Muscle layer of duodenum (tissue), 2 donors: ENCODE results near the gene RNF31.

Experiments
- H3K27ac ChIP-seq: one replicate; pipeline ENCODE4 v1.7.0; 2013; ENCODE audit warnings: mild to moderate bottlenecking, low read length
- H3K27me3 ChIP-seq: one replicate; pipeline ENCODE4 v1.7.0; 2013; ENCODE audit warnings: low read depth, mild to moderate bottlenecking, control low read depth, low read length
- H3K36me3 ChIP-seq, 2 donors: one replicate each; pipeline ENCODE4 v1.7.0; 2013; ENCODE audit warnings: low read length in 2 of 2, control low read depth in 1 of 2, mild to moderate bottlenecking in 1 of 2; ENCODE audit not compliant: insufficient read depth in 2 of 2, control insufficient read depth in 1 of 2
- H3K4me1 ChIP-seq, 2 donors: one replicate each; pipeline ENCODE4 v1.7.0; 2013; ENCODE audit warnings: low read length in 2 of 2, mild to moderate bottlenecking in 2 of 2, control low read depth in 1 of 2, moderate library complexity in 1 of 2; ENCODE audit not compliant: insufficient read depth in 2 of 2, control insufficient read depth in 1 of 2
- H3K4me3 ChIP-seq, 2 donors: one replicate each; pipeline ENCODE4 v1.7.0; 2013; ENCODE audit warnings: low read length in 2 of 2, low read depth in 1 of 2, mild to moderate bottlenecking in 1 of 2
- H3K9me3 ChIP-seq, 2 donors: one replicate each; pipeline ENCODE4 v1.7.0; 2013; ENCODE audit warnings: low read length in 2 of 2, control low read depth in 1 of 2, mild to moderate bottlenecking in 1 of 2; ENCODE audit not compliant: control insufficient read depth in 1 of 2
- donor health status: healthy.

Gene RNF31

DNA sequence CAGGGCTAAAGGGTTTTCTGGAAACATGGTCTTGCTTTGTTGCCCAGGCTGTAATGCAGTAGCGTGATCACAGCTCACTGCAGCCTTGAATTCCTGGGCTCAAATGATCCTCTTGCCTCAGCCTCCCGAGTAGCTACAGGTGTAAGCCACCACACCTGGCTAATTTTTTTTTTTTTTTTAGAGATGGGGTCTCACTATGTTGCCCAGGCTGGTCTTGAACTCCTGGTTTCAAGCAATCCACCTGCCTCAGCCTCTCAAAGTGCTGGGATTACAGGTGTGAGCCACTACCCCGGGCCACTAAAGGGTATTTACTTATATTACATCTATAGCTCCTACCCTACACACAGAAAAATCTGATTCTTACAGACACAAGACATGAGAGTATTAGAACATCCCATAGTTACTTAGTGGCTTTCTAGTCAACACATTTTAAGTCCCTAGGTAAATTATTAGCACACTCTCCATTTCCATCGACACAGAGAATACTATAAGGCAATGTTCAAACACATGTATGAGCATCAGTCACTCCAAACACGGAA is 38.9 kb upstream of the RNF31 start:
- Histone ChIP-seq H3K27ac (peak overlapping the region; percentile 10), H3K4me1 (peaks cover 7 to 9% of the 10 kb centered on the region in 2 donors), H3K9me3 (no peaks in the 10 kb centered on the region), H3K36me3 (peaks cover 2 to 6% of the 10 kb centered on the region in 2 donors), H3K27me3 (no peaks in the 10 kb centered on the region), H3K4me3 (no peak overlapping the region)

DNA sequence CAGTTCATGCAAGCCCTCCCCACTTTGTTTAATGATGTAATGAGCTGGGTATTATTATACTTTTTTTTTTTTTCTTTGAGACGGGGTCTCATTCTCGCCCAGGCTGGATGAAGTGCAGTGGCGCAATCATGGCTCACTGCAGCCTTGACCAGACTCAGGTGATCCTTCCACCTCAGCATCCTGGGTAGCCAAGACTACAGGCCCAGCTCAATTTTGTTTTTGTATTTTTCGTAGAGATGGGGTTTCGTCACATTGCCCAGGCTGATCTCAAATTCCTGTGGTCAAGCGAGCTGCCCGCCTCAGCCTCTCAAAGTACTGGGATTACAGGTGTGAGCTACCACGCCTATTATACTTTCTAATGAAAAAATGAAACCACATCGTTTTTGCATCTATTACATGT is 37.2 kb upstream of the RNF31 start:
- Histone ChIP-seq H3K27ac (no peak overlapping the region), H3K27me3 (no peaks in the 10 kb centered on the region), H3K4me1 (peaks cover 11 to 12% of the 10 kb centered on the region in 2 donors), H3K4me3 (no peak overlapping the region), H3K36me3 (peaks cover 0 to 12% of the 10 kb centered on the region in 2 donors), H3K9me3 (no peaks in the 10 kb centered on the region)

DNA sequence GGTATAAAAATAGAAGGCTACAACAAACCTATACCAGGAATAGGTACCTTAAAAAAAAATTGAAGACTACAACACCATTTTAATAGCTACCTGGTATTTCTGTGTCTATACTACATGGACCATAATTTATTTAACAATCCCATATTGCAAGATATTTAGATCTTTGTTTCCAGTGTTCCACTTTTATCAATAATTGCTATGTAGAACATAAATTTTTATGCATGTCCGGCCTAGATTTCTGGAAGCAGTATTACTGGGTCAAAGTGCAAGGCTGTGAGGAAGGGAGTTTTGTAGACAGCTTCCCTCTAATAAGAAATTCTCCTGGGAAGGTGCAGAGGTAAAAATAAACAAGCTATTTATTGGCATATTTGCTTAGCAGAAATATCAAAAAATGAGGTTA is 36.8 kb upstream of the RNF31 start:
- no peaks in the 10 kb centered on the region for H3K27me3 ChIP-seq
- peaks cover 12 to 14% of the 10 kb centered on the region in 2 donors for H3K4me1 ChIP-seq
- H3K27ac ChIP-seq = no peak overlapping the region
- no peak overlapping the region for H3K4me3 ChIP-seq
- no peaks in the 10 kb centered on the region for H3K9me3 ChIP-seq
- peaks cover 0 to 12% of the 10 kb centered on the region in 2 donors for H3K36me3 ChIP-seq

DNA sequence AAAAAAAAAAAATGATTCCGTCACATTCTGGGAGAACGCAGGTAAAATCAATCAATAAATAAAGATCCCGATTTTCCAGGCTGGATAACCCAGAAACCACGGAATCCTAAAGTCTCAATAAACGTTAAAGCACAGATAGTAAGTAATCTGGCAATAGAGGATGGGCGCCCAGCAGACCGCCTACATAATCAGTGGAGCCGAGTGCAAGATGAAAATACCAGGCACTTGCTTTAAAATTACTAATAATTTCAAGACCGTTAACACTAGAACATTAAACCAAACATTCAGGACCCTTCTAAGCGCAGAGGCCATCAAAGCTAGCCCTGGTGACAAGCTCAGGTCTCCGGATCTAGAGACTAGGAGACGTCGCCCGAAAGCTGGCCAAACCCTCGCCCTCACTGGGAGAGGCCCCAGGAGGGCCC is 33.9 kb upstream of the RNF31 start:
- H3K36me3 ChIP-seq = peaks cover 12 to 25% of the 10 kb centered on the region in 2 donors
- peaks cover 23 to 25% of the 10 kb centered on the region in 2 donors for H3K4me1 ChIP-seq
- peak overlapping the region; percentile 100 for H3K27ac ChIP-seq
- no peaks in the 10 kb centered on the region for H3K9me3 ChIP-seq
- no peaks in the 10 kb centered on the region for H3K27me3 ChIP-seq
- peak overlapping the region; percentile 87 to 89 for H3K4me3 ChIP-seq

DNA sequence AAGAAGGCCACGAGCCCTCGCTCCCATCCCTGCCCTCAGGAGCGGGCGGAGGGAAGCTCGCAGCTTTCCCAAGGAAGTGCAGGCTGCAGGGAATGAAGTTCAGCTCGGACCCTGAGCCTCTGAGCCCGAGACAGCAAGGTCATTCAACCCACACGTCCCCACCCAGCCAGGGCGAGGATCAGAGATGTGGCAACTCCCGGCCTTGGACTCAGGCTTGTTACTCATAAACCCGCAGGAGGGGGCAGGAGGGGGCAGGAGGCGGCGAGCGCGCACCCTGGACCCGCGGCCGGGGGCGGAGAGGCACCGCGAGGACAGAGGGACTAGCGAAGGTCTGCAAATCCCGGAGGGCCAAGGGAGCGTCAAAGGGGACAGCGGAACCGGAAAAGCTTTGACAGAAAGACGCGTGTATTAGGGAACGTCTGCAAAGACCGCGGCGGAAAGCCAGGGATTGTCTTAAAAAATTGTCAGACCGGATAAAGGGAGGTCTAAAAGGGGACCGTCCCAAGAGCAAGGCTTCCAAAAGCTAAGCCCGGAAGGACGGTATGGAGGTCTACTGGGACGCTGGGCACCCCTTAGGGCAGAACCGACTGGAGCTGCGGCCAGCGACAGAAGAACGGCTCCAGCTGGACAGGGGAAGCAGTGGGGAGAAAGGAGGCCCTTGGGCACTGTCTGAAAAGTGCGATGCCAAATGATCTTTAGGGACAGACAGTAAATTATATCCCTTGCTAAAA is 33.3 kb upstream of the RNF31 start:
- H3K27ac ChIP-seq = peak overlapping the region; percentile 100

DNA sequence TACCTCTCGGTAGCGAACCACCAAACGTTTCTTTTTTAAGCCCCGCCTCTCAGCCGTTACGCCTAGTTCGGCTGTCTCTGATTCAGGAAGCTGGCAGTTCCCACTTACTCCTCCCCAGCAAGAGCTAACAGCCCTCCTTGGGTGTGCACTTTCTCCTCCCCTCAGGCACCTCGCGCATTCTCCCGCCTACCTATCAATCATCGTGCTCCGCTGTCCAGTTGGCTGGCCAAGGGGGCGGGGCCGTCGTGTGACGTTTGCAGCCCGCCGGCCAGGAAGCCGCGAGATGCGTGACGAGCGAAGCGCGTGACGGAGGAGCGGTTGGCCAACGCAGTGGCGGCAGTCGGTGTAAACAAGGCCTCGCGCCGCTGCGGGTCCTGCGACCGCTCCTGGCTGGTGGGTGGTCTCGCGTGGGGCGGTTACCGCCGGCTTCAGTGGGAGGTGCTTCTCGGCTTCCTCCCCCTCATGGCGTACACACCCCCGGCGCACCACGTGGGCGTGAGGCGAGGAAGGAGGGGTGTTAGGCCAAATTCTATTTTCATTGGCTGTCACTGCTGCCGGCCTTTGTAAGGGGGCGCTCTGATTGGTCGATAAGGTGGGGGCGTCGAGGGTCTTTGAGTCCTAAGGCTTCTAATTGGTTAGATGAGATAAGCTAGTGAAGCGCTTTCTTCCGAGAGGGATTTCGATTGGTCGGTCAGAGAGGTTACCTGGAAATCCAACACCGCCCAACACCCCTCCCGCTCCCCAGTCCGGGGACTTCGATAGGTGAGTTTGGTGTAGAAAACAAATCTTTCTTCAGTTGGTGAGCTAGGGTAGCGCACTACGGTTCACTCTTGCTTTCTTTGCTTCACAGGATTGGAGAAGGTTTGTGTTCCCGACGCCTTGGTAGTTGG is 32.5 kb upstream of the RNF31 start, which contains the start of the genes DCAF11 and NRL:
DCAF11 (plus strand) TSS at position 246 of the 890 bp plus-strand sequence. CDS start 818 bp downstream, outside the sequence.
NRL (minus strand) TSS at position 418 of the 890 bp plus-strand sequence. CDS start 32,101 bp downstream, outside the sequence.
- H3K9me3 ChIP-seq = no peaks in the 10 kb centered on the region
- no peaks in the 10 kb centered on the region for H3K27me3 ChIP-seq
- H3K27ac ChIP-seq = peak within 1 kb of the TSS; percentile 100
- peaks cover 15 to 21% of the 10 kb centered on the region in 2 donors for H3K4me1 ChIP-seq
- peak within 1 kb of the TSS; percentile 87 to 89 for H3K4me3 ChIP-seq
- H3K36me3 ChIP-seq = peaks cover 26 to 39% of the 10 kb centered on the region in 2 donors

More for the DNA sequence above, 33.3 kb upstream of the RNF31 start:
- H3K9me3 ChIP-seq = no peaks in the 10 kb centered on the region
- H3K4me3 ChIP-seq = peak overlapping the region; percentile 87 to 89
- peaks cover 18 to 31% of the 10 kb centered on the region in 2 donors for H3K36me3 ChIP-seq
- no peaks in the 10 kb centered on the region for H3K27me3 ChIP-seq
- peaks cover 18 to 21% of the 10 kb centered on the region in 2 donors for H3K4me1 ChIP-seq

DNA sequence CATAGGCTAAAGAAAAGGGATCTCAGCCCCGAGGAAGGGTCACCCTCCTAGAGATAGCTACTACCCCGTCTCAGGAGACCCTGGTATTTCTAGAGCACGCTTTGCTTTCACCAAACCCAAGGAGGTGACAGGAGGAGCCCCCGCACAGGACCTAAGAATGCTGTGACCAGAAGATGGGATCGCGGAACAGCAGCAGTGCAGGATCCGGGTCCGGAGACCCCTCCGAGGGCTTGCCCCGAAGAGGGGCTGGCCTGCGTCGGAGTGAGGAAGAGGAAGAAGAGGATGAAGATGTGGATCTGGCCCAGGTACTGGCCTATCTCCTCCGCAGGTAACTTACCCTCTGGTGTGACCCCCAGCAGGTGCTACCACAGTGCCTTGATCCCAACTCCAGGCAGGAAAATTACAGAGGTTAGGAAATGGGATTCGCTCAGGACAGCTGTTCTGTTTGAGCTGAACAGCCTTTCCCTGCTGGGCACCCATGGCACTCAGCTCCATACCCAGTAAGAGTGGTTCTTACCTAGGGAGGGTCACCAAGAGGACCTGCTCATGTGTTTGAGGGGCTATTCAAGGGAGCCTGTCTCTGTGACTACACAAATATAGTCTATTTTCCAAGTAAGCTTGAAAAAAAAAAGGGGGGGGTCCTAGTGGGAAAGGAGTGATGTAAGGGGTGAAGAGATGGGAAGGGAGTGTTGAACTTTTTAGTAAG is 31.7 kb upstream of the RNF31 start:
- peaks cover 15 to 21% of the 10 kb centered on the region in 2 donors for H3K4me1 ChIP-seq
- peaks cover 28 to 41% of the 10 kb centered on the region in 2 donors for H3K36me3 ChIP-seq
- H3K9me3 ChIP-seq = no peaks in the 10 kb centered on the region
- H3K27ac ChIP-seq = peak overlapping the region; percentile 100
- H3K27me3 ChIP-seq = no peaks in the 10 kb centered on the region
- H3K4me3 ChIP-seq = peak overlapping the region; percentile 87 to 89

DNA sequence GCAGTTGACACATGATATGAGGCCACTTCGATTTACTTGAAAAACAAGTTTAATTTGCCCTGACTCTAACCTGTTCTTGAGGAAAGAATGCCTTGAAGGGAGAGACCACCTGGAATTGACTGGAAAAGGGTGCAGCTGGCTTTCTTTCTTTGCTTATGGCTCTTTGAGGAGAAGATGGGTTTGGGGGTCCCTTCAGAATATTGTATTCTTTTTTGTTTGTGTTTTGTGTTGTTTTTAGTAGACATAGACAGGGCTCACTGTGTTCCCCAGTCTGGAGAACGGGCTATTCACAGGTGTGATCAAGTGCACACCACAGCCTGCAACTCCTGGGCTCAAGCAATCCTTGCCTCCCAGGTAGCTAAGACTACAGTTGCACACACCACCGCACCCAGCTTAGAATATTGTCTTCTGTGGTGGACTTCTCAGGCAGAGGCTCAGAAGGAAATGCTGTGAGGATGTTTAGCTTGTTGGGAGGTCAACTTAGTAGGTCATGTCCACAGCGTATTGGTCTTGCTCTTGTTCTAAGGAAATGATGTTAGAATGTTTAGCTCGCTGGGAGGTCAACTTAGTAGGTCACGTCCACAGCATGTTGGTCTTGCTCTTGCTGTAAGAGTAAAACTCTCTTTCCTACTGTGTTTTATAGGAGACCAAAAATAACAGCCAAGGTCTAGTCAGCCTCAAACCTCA is 31.0 kb upstream of the RNF31 start:
- Histone ChIP-seq H3K4me3 (peak overlapping the region; percentile 87 to 89), H3K27me3 (no peaks in the 10 kb centered on the region), H3K4me1 (peaks cover 15 to 21% of the 10 kb centered on the region in 2 donors), H3K36me3 (peaks cover 35 to 47% of the 10 kb centered on the region in 2 donors), H3K9me3 (no peaks in the 10 kb centered on the region), H3K27ac (peak overlapping the region; percentile 100)

DNA sequence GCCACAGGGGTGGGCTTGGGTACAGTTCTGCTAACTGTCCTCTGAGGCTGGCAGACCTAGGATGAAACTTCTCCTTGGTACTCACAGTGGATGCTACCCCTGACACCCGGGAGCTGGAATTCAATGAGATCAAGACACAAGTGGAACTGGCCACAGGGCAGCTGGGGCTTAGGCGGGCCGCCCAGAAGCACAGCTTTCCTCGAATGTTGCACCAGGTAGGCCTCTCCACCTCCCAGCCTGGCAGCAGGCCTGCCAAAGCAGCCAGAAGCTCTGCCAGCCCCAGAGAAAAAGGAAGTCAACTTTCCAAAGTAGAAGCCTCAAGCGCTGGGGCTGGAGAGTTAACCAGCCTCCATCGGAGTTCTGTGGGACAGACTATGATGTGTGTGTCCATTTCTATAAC is 30.1 kb upstream of the RNF31 start:
- Histone ChIP-seq H3K36me3 (peaks cover 41 to 56% of the 10 kb centered on the region in 2 donors), H3K27me3 (no peaks in the 10 kb centered on the region), H3K27ac (no peak overlapping the region), H3K4me1 (peaks cover 15 to 21% of the 10 kb centered on the region in 2 donors), H3K9me3 (no peaks in the 10 kb centered on the region), H3K4me3 (no peak overlapping the region)

DNA sequence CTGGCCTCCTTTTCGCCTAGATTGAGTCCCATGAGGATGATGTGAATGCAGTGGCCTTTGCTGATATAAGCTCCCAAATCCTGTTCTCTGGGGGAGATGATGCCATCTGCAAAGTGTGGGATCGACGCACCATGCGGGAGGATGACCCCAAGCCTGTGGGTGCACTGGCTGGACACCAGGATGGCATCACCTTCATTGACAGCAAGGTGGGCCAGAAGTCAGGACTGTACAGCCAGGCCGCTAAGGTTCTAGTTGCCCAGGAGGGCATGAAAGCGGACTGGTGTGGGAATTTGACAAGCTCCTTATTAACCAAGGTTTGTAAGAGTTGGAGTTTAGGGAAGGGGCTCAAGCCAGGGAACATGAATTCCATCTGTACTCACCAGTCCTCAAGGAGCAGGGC is 27.6 kb upstream of the RNF31 start:
- Histone ChIP-seq H3K36me3 (peaks cover 58 to 69% of the 10 kb centered on the region in 2 donors), H3K4me1 (peaks cover 11 to 14% of the 10 kb centered on the region in 2 donors), H3K27ac (no peak overlapping the region), H3K9me3 (no peaks in the 10 kb centered on the region), H3K27me3 (no peaks in the 10 kb centered on the region), H3K4me3 (no peak overlapping the region)
